SU-DHL-6 (cell line): ENCODE measurements around the gene SIRT7.

Experiments used
- H2AFZ ChIP-seq: fragments of 200-600 bp; sonication (generic); 2 replicates; pipeline ENCODE4 v1.6.1; 2014; ENCODE audit warnings: low read depth, mild to moderate bottlenecking, moderate library complexity, mixed read lengths, antibody characterized with exemption, low read length; ENCODE audit not compliant: severe bottlenecking
- H3F3A ChIP-seq: fragments of 200-600 bp; shearing (Covaris generic); 2 replicates; pipeline ENCODE4 v1.6.0; 2016; ENCODE audit warnings: antibody characterized with exemption, mild to moderate bottlenecking; ENCODE audit not compliant: insufficient read depth
- H3K27ac ChIP-seq: fragments of 200-600 bp; sonication (generic); 2 replicates; pipeline ENCODE4 v1.5.1; 2016; ENCODE audit warnings: low read depth, mild to moderate bottlenecking, low read length, moderate library complexity, mixed read lengths
- H3K27me3 ChIP-seq: fragments of 200-600 bp; sonication (generic), shearing (Covaris generic); 2 replicates; pipeline ENCODE4 v1.6.0; 2014; ENCODE audit warnings: mild to moderate bottlenecking, low read length
- H3K36me3 ChIP-seq: fragments of 200-600 bp; sonication (generic); 2 replicates; pipeline ENCODE4 v1.6.1; 2014; ENCODE audit warnings: mild to moderate bottlenecking, low read length, mixed read lengths
- H3K4me2 ChIP-seq: fragments of 300-600, 200-600 bp; shearing (Covaris generic), sonication (generic); 2 replicates; pipeline ENCODE4 v1.6.0; 2014; ENCODE audit warnings: low read length, low read depth, mild to moderate bottlenecking; ENCODE audit not compliant: poor library complexity, severe bottlenecking
- H3K4me3 ChIP-seq: fragments of 200-600 bp; sonication (generic); 2 replicates; pipeline ENCODE4 v1.5.1; 2014; ENCODE audit warnings: antibody characterized with exemption, low read length, mild to moderate bottlenecking, mixed read lengths; ENCODE audit not compliant: insufficient read depth, poor library complexity, severe bottlenecking
- H3K79me2 ChIP-seq: fragments of 200-600 bp; sonication (generic); 2 replicates; pipeline ENCODE4 v1.6.1; 2014; ENCODE audit warnings: mild to moderate bottlenecking, low read length, moderate library complexity; ENCODE audit not compliant: insufficient read depth
- H3K9ac ChIP-seq: fragments of 200-600 bp; sonication (generic); 2 replicates; pipeline ENCODE4 v1.7.0; 2014; ENCODE audit warnings: mild to moderate bottlenecking, low read length
- H3K9me2 ChIP-seq: fragments of 200-600 bp; sonication (generic); replicated peaks from 2 replicates; pipeline ENCODE4 v1.6.1; 2014; ENCODE audit warnings: low read length; ENCODE audit not compliant: insufficient read depth
- H3K9me3 ChIP-seq: fragments of 200-600 bp; sonication (generic); 2 replicates; pipeline ENCODE4 v1.6.1; 2014; ENCODE audit warnings: low read length, mixed read lengths; ENCODE audit not compliant: insufficient read depth
- H4K20me1 ChIP-seq: fragments of 200-600 bp; sonication (generic); 2 replicates; pipeline ENCODE4 v1.6.1; 2014; ENCODE audit warnings: low read depth, mild to moderate bottlenecking, antibody characterized with exemption, low read length, moderate library complexity, mixed read lengths
- EZH2phosphoT487 ChIP-seq: fragments of 200-600 bp; sonication (generic), shearing (Covaris generic); conservative IDR thresholded peaks from 2 replicates; pipeline ENCODE4 v1.6.1; 2018; ENCODE audit warnings: mild to moderate bottlenecking, antibody characterized with exemption, low read length, moderate library complexity, mixed read lengths
- TF ChIP-seq, protein P1 (sequence below): fragments of 200-600 bp; sonication (generic); IDR thresholded peaks from one replicate; pipeline ENCODE4 v1.5.1; 2017; ENCODE audit warnings: antibody characterized with exemption, mild to moderate bottlenecking, low read length, moderate library complexity; ENCODE audit not compliant: insufficient read depth, poor library complexity, severe bottlenecking

Gene SIRT7

GRCh38 chr17:81961087-81961511 is 43.1 kb upstream of the SIRT7 start, which contains the start of gene NOTUM:
Gene NOTUM, minus strand, starts transcription at chr17:81961187. Its CDS starts 278 bp downstream, at chr17:81960909.
- Histone ChIP-seq H2AFZ (peak within 1 kb of the TSS; percentile 92), H3K27ac (peak within 1 kb of the TSS; percentile 83)

GRCh38 chr17:81960130-81960958 is 42.4 kb upstream of the SIRT7 start:
- Histone ChIP-seq H3K27me3 (no peaks in the 10 kb centered on the region), H3K9me3 (no peaks in the 10 kb centered on the region), H4K20me1 (no peaks in the 10 kb centered on the region), H3K27ac (peak overlapping the region; percentile 83), H2AFZ (peak overlapping the region; percentile 92), H3K36me3 (no peaks in the 10 kb centered on the region), H3K4me3 (peak overlapping the region; percentile 85), H3K9ac (peak overlapping the region; percentile 96), H3F3A (peaks cover 10% of the 10 kb centered on the region), H3K79me2 (peaks cover 31% of the 10 kb centered on the region), H3K4me2 (peak overlapping the region; percentile 94), H3K9me2 (no peaks in the 10 kb centered on the region)
- TF ChIP-seq, protein P1, sequence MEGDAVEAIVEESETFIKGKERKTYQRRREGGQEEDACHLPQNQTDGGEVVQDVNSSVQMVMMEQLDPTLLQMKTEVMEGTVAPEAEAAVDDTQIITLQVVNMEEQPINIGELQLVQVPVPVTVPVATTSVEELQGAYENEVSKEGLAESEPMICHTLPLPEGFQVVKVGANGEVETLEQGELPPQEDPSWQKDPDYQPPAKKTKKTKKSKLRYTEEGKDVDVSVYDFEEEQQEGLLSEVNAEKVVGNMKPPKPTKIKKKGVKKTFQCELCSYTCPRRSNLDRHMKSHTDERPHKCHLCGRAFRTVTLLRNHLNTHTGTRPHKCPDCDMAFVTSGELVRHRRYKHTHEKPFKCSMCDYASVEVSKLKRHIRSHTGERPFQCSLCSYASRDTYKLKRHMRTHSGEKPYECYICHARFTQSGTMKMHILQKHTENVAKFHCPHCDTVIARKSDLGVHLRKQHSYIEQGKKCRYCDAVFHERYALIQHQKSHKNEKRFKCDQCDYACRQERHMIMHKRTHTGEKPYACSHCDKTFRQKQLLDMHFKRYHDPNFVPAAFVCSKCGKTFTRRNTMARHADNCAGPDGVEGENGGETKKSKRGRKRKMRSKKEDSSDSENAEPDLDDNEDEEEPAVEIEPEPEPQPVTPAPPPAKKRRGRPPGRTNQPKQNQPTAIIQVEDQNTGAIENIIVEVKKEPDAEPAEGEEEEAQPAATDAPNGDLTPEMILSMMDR, result no peak
- TF ChIP-seq EZH2phosphoT487, result no peak

More at GRCh38 chr17:81961087-81961511, 43.1 kb upstream of the SIRT7 start, which contains the start of gene NOTUM:
- peak within 1 kb of the TSS; percentile 85 for H3K4me3 ChIP-seq
- TF ChIP-seq, protein P1, result no peak
- TF ChIP-seq EZH2phosphoT487, result no peak
- H3K4me2 ChIP-seq, result peak within 1 kb of the TSS; percentile 94
- H3K36me3 ChIP-seq, result no peaks in the 10 kb centered on the region
- no peaks in the 10 kb centered on the region for H3K27me3 ChIP-seq
- no peaks in the 10 kb centered on the region for H3K9me2 ChIP-seq
- H4K20me1 ChIP-seq, result no peaks in the 10 kb centered on the region
- peak within 1 kb of the TSS; percentile 96 for H3K9ac ChIP-seq
- H3F3A ChIP-seq, result peaks cover 16% of the 10 kb centered on the region
- H3K9me3 ChIP-seq, result no peaks in the 10 kb centered on the region
- peaks cover 31% of the 10 kb centered on the region for H3K79me2 ChIP-seq

GRCh38 chr17:81959362-81960129 is 41.6 kb upstream of the SIRT7 start:
- Histone ChIP-seq H3K9ac (peak overlapping the region; percentile 96), H3F3A (peaks cover 2% of the 10 kb centered on the region), H2AFZ (peak overlapping the region; percentile 92), H4K20me1 (no peaks in the 10 kb centered on the region), H3K4me3 (peak overlapping the region; percentile 85), H3K4me2 (peak overlapping the region; percentile 94), H3K36me3 (no peaks in the 10 kb centered on the region), H3K27ac (peak overlapping the region; percentile 83), H3K9me3 (no peaks in the 10 kb centered on the region), H3K79me2 (peaks cover 31% of the 10 kb centered on the region), H3K9me2 (no peaks in the 10 kb centered on the region), H3K27me3 (no peaks in the 10 kb centered on the region)
- no peak for TF ChIP-seq EZH2phosphoT487
- TF ChIP-seq, protein P1, result no peak
